SK-N-SH (cell line): Measurements from ENCODE around the gene ELF4. TPM values are rescaled to one million over a fixed set of nuclear protein-coding genes. Genes with fewer than 3 reads are reported as not detected.

Source experiments
- CTCF ChIA-PET: fragments of 300-600, 350-600 bp; formaldehyde crosslinking; extraction: SDS; loops from one replicate; lab custom pipeline; 2021; lab: Yijun Ruan, JAX
- POLR2A ChIA-PET: fragments of 350-600 bp; sonication (Branson Sonifier 250); formaldehyde crosslinking; extraction: SDS; loops from one replicate; lab custom pipeline; 2020; ENCODE audit warnings: antibody characterized with exemption, inconsistent platforms; lab: Yijun Ruan, JAX
- DNase-seq: peaks from one replicate; pipeline ENCODE4 v3.0.0; 2012
- H2AFZ ChIP-seq: fragments of 200-600 bp; sonication (generic); 2 replicates; pipeline ENCODE4 v1.8.1; 2016; ENCODE audit warnings: antibody characterized with exemption, mild to moderate bottlenecking, low read depth
- H3F3A ChIP-seq: fragments of 200-600 bp; sonication (generic); replicated peaks from 2 replicates; pipeline ENCODE3; 2016; ENCODE audit warnings: antibody characterized with exemption, mild to moderate bottlenecking; ENCODE audit not compliant: insufficient read depth
- H3K27ac ChIP-seq, 2 experiments: fragments of 200-500 bp in 1 of 2; fragments of 200-600 bp in 1 of 2; sonication (Bioruptor generic) in 1 of 2; sonication (generic), shearing (Covaris generic) in 1 of 2; 2 replicates each; pipeline versions ENCODE4 v1.5.1 to v1.6.1; 2014 to 2016; ENCODE audit warnings: low read depth in 2 of 2, inconsistent platforms in 1 of 2, low read length in 1 of 2, mild to moderate bottlenecking in 1 of 2, mixed read lengths in 1 of 2
- H3K27me3 ChIP-seq: fragments of 200-600 bp; sonication (generic), shearing (Covaris generic); 2 replicates; pipeline ENCODE4 v1.6.1; 2016; ENCODE audit warnings: mixed run types; ENCODE audit not compliant: insufficient read depth
- H3K36me3 ChIP-seq, 2 experiments: fragments of 200-500 bp in 1 of 2; fragments of 200-600 bp in 1 of 2; sonication (Bioruptor generic) in 1 of 2; sonication (generic) in 1 of 2; replicated peaks in 1 of 2; 2 replicates each; pipeline versions ENCODE3 to v1.5.1; 2014 to 2016; ENCODE audit warnings: low read length in 1 of 2, mild to moderate bottlenecking in 1 of 2; ENCODE audit not compliant: insufficient read depth in 2 of 2, control insufficient read depth in 1 of 2
- H3K4me1 ChIP-seq, 2 experiments: fragments of 200-500 bp in 1 of 2; fragments of 200-600 bp in 1 of 2; sonication (Bioruptor generic) in 1 of 2; sonication (generic), shearing (Covaris generic) in 1 of 2; 2 replicates each; pipeline versions ENCODE4 v1.5.1 to v1.6.1; 2014 to 2016; ENCODE audit warnings: low read depth in 1 of 2, low read length in 1 of 2, mixed run types in 1 of 2; ENCODE audit not compliant: insufficient read depth in 2 of 2, control insufficient read depth in 1 of 2
- H3K4me2 ChIP-seq: fragments of 200-600 bp; sonication (generic), shearing (Covaris generic); 2 replicates; pipeline ENCODE4 v1.6.1; 2017; ENCODE audit warnings: mixed run types
- H3K4me3 ChIP-seq, 2 experiments: fragments of 200-500 bp in 1 of 2; fragments of 200-600 bp in 1 of 2; sonication (Bioruptor generic) in 1 of 2; sonication (generic), shearing (Covaris generic) in 1 of 2; 2 replicates each; pipeline versions ENCODE4 v1.5.1 to v1.8.1; 2014 to 2016; ENCODE audit warnings: low read depth in 2 of 2, inconsistent platforms in 1 of 2, low read length in 1 of 2, mild to moderate bottlenecking in 1 of 2, mixed read lengths in 1 of 2, moderate library complexity in 1 of 2
- H3K79me2 ChIP-seq: fragments of 200-600 bp; sonication (generic); 2 replicates; pipeline ENCODE4 v1.8.1; 2017; ENCODE audit warnings: mild to moderate bottlenecking; ENCODE audit not compliant: insufficient read depth
- H3K9ac ChIP-seq: fragments of 200-600 bp; sonication (generic); 2 replicates; pipeline ENCODE4 v1.6.1; 2017; ENCODE audit warnings: mixed run types
- H3K9me2 ChIP-seq: fragments of 200-600 bp; sonication (generic); 2 replicates; pipeline ENCODE4 v1.6.1; 2017; ENCODE audit warnings: mixed run types
- H3K9me3 ChIP-seq: fragments of 200-600 bp; sonication (generic); 2 replicates; pipeline ENCODE4 v1.6.1; 2017; ENCODE audit warnings: mixed run types, mild to moderate bottlenecking, moderate library complexity
- H4K20me1 ChIP-seq: fragments of 200-600 bp; sonication (generic); 2 replicates; pipeline ENCODE4 v1.6.1; 2017; ENCODE audit warnings: mild to moderate bottlenecking, mixed run types; ENCODE audit not compliant: insufficient read depth
- CHD2 ChIP-seq: fragments of 150-350 bp; IDR thresholded peaks from 2 replicates; pipeline ENCODE4 v1.6.1; 2018; ENCODE audit warnings: low read length; ENCODE audit not compliant: partially characterized antibody
- ELF1 ChIP-seq: IDR thresholded peaks from 2 replicates; pipeline ENCODE4 v1.4.0; 2012
- EP300 ChIP-seq, 2 experiments: IDR thresholded peaks; 2 replicates each; pipeline versions ENCODE4 v1.4.0 to v1.6.1; 2012; ENCODE audit warnings: borderline replicate concordance in 1 of 2, low read depth in 1 of 2, low read length in 1 of 2
- EZH2phosphoT487 ChIP-seq: fragments of 200-600 bp; sonication (generic); IDR thresholded peaks from 2 replicates; pipeline ENCODE4 v1.6.1; 2017; ENCODE audit warnings: low read depth, mixed run types, mild to moderate bottlenecking, antibody characterized with exemption, moderate library complexity, borderline replicate concordance
- FOSL2 ChIP-seq: IDR thresholded peaks from 2 replicates; pipeline ENCODE4 v1.4.0; 2012; ENCODE audit warnings: low read depth, mild to moderate bottlenecking, moderate library complexity, borderline replicate concordance
- GABPA ChIP-seq: IDR thresholded peaks from 2 replicates; pipeline ENCODE4 v1.4.0; 2012; ENCODE audit warnings: low read depth, mild to moderate bottlenecking
- GATA2 ChIP-seq: sonication (generic); formaldehyde crosslinking; IDR thresholded peaks from 2 replicates; pipeline ENCODE4 v1.5.0; 2020; ENCODE audit warnings: mild to moderate bottlenecking, missing genetic modification reagents
- MEF2A ChIP-seq: IDR thresholded peaks from 2 replicates; pipeline ENCODE4 v1.4.0; 2012; ENCODE audit warnings: low read depth, borderline replicate concordance
- NRF1 ChIP-seq: IDR thresholded peaks from 2 replicates; pipeline ENCODE4 v1.6.1; 2012; ENCODE audit warnings: low read depth, mild to moderate bottlenecking, low read length
- POLR2AphosphoS5 ChIP-seq: IDR thresholded peaks from 2 replicates; pipeline ENCODE4 v1.6.1; 2012; ENCODE audit warnings: low read depth, low read length
- RCOR1 ChIP-seq: fragments of 150-350 bp; IDR thresholded peaks from 2 replicates; pipeline ENCODE4 v1.6.1; 2017; ENCODE audit warnings: antibody characterized with exemption, low read length
- SIN3A ChIP-seq: IDR thresholded peaks from 2 replicates; pipeline ENCODE4 v1.6.1; 2012; ENCODE audit warnings: low read depth, mild to moderate bottlenecking, low read length, moderate library complexity, borderline replicate concordance
- TAF1 ChIP-seq: IDR thresholded peaks from 2 replicates; pipeline ENCODE4 v1.6.1; 2012; ENCODE audit warnings: low read depth, mild to moderate bottlenecking, low read length, moderate library complexity, borderline replicate concordance
- TCF12 ChIP-seq: IDR thresholded peaks from 2 replicates; pipeline ENCODE4 v1.4.0; 2012
- YY1 ChIP-seq: IDR thresholded peaks from 2 replicates; pipeline ENCODE4 v1.4.0; 2012; ENCODE audit warnings: low read depth, mild to moderate bottlenecking
- WGBS: methylation state at CpG from one replicate; pipeline ENCODE4 v1.1.6; 2017; ENCODE audit warnings: low lambda C conversion rate; 5-methylcytosine and 5-hydroxymethylcytosine counted together
- polyA plus RNA-seq, 3 experiments: library from polyadenylated mRNA; depleted of rRNA; stranded (reverse); fragments of >200 nt; gene quantifications; 2 replicates each; pipeline ENCODE4 v1.2.3, GENCODE V29; 2012
- TF ChIP-seq, protein P1 (sequence below): IDR thresholded peaks from 2 replicates; pipeline ENCODE4 v1.6.1; 2012; ENCODE audit warnings: mild to moderate bottlenecking, low read depth, low read length, moderate library complexity
- TF ChIP-seq, protein P2 (sequence below): IDR thresholded peaks from 2 replicates; pipeline ENCODE4 v1.4.0; 2012; ENCODE audit warnings: low read depth

ELF4 gene
- polyA plus RNA-seq, 1 of the 3 experiments (the other 2 are of a cell fraction) = 9.6 TPM

DNA sequence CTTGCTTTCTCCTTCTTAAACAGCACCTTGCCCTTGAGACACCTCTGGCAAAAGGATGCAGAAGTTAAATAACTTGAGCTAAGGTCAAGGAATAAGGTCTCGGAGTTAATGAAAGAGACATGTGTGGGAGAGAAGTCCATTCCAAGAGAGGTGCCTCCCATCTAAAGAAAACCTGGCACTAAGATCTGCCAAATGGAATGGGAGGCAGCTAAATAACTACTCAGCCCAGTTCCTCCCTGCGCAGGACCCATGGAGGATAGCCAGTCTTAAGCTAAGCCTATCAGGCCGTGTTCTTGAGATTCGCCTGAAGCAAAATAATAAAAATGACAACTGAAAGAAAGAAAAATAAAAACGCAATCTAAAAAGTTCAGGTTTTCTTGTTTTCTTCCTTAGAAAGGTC is 20.7 kb upstream of the ELF4 start:
- peaks cover 24 to 42% of the 10 kb centered on the region in 2 experiments for H3K36me3 ChIP-seq
- H3K9me2 ChIP-seq = no peaks in the 10 kb centered on the region
- peaks cover 0 to 1% of the 10 kb centered on the region in 2 experiments; a peak in 1 of 4 replicates for H3K4me1 ChIP-seq
- no peak overlapping the region for H2AFZ ChIP-seq
- TF ChIP-seq YY1 (no peak), SIN3A (no peak), CHD2 (no peak), GABPA (no peak), FOSL2 (no peak), RCOR1 (no peak), TCF12 (no peak), ELF1 (no peak), NRF1 (no peak)
- TF ChIP-seq, protein P1, sequence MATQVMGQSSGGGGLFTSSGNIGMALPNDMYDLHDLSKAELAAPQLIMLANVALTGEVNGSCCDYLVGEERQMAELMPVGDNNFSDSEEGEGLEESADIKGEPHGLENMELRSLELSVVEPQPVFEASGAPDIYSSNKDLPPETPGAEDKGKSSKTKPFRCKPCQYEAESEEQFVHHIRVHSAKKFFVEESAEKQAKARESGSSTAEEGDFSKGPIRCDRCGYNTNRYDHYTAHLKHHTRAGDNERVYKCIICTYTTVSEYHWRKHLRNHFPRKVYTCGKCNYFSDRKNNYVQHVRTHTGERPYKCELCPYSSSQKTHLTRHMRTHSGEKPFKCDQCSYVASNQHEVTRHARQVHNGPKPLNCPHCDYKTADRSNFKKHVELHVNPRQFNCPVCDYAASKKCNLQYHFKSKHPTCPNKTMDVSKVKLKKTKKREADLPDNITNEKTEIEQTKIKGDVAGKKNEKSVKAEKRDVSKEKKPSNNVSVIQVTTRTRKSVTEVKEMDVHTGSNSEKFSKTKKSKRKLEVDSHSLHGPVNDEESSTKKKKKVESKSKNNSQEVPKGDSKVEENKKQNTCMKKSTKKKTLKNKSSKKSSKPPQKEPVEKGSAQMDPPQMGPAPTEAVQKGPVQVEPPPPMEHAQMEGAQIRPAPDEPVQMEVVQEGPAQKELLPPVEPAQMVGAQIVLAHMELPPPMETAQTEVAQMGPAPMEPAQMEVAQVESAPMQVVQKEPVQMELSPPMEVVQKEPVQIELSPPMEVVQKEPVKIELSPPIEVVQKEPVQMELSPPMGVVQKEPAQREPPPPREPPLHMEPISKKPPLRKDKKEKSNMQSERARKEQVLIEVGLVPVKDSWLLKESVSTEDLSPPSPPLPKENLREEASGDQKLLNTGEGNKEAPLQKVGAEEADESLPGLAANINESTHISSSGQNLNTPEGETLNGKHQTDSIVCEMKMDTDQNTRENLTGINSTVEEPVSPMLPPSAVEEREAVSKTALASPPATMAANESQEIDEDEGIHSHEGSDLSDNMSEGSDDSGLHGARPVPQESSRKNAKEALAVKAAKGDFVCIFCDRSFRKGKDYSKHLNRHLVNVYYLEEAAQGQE = no peak
- no peaks in the 10 kb centered on the region for H3F3A ChIP-seq
- ChIA-PET POLR2A (no interaction called here), CTCF (interaction anchor here (0.9 kb wide), 1 partner anchor 62 kb away, joined by 5 read pairs; no protein-coding TSS in a partner anchor)
- no peak overlapping the region for H3K9ac ChIP-seq
- no peaks in the 10 kb centered on the region for H3K79me2 ChIP-seq
- H3K4me3 ChIP-seq = no peak overlapping the region
- no peak overlapping the region for H3K27ac ChIP-seq
- no peak overlapping the region for H3K4me2 ChIP-seq
- H4K20me1 ChIP-seq = no peaks in the 10 kb centered on the region
- 97% methylated on average over 5 of the region's 5 CpGs for WGBS
- no peak for DNase-seq
- H3K9me3 ChIP-seq = no peaks in the 10 kb centered on the region
- H3K27me3 ChIP-seq = no peaks in the 10 kb centered on the region

DNA sequence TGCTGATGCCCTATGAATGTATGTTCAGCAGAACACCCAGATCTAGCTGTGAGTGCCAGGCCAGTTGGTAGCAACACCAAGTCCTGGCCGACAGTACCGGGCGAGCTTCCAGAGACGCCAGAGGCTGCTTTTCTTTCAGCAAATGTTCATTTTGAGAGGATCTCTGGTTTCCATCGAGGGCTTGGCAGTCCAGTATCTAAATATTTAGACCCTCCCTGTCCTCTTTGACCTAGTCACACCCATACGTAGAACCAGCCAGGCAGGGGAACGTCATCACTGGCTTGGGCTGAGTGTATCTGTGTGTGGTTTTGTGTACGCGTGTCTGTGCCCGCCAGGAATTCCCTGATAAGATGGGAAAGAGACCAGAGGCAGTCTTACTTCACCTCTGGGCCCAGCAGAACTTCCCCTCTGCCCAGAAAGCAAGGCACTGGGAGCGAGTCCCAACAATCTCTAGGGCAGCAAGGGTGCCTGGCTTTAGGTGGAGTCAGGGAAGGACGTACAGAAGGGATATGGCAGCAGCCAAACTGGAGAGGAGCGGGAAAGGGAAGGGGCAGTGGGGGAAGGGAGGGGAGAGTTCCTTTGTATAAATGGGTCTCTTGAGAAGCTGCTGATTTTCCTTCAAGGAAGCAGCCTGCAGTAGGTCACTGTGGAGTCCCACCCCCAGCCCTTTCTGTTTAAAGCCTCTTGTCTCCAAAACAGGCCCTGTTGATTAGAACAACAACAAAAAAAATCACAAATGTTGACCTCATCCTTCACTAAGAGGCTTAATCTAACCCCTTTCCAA is 15.0 kb upstream of the ELF4 start:
- peaks cover 4 to 16% of the 10 kb centered on the region in 2 experiments; a peak in 2 of 4 replicates for H3K4me1 ChIP-seq
- H4K20me1 ChIP-seq = no peaks in the 10 kb centered on the region
- peaks cover 20 to 23% of the 10 kb centered on the region in 2 experiments for H3K36me3 ChIP-seq
- ChIA-PET CTCF (interaction anchor here (0.6 kb wide), 1 partner anchor 80 kb away, joined by 3 read pairs; no protein-coding TSS in a partner anchor), POLR2A (interaction anchor here (1.2 kb wide), 1 partner anchor 46 kb away, joined by 6 read pairs; the partner anchor contains the start of gene RAB33A)
- no peaks in the 10 kb centered on the region for H3K27me3 ChIP-seq
- no peak overlapping the region for H3K4me2 ChIP-seq
- peaks cover 3% of the 10 kb centered on the region for H3F3A ChIP-seq
- H3K9me3 ChIP-seq = no peaks in the 10 kb centered on the region
- H2AFZ ChIP-seq = no peak overlapping the region
- H3K9ac ChIP-seq = no peak overlapping the region
- H3K4me3 ChIP-seq = no peak overlapping the region; a peak in 1 of 4 replicates
- peak overlapping the region in 1 of 2 experiments; percentile 83; a peak in 2 of 4 replicates for H3K27ac ChIP-seq
- peak; percentile 71 for DNase-seq
- no peaks in the 10 kb centered on the region for H3K9me2 ChIP-seq
- 76% methylated on average over 12 of the region's 13 CpGs for WGBS
- H3K79me2 ChIP-seq = no peaks in the 10 kb centered on the region
- TF ChIP-seq SIN3A = no peak
- no peak for TF ChIP-seq TAF1
- TF ChIP-seq NRF1 = no peak
- TF ChIP-seq EP300 (IDR thresholded peaks at IDR 0.05; ENCODE audit: borderline replicate concordance in 1 of 2, low read depth in 1 of 2, low read length in 1 of 2) = peak in 1 of 2 experiments; percentile 36; a peak in 1 of 4 replicates
- TF ChIP-seq GATA2 (CRISPR knock-in tag) = 0 out of 2 replicates have a peak, but pooled peaks have one; percentile 14
- no peak for TF ChIP-seq MEF2A
- TF ChIP-seq EZH2phosphoT487 = no peak
- TF ChIP-seq GABPA = no peak
- TF ChIP-seq POLR2AphosphoS5 = no peak
- TF ChIP-seq, protein P2, sequence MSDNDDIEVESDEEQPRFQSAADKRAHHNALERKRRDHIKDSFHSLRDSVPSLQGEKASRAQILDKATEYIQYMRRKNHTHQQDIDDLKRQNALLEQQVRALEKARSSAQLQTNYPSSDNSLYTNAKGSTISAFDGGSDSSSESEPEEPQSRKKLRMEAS = no peak
- TF ChIP-seq, protein P1 = no peak
